ENCODE results near the gene MYO9B. TPM values are rescaled to one million over a fixed set of nuclear protein-coding genes. Genes with fewer than 3 reads are reported as not detected.

Gene MYO9B
- total RNA-seq, 4 donors from 2014 or later = 102 to 246 (median 151) TPM

DNA sequence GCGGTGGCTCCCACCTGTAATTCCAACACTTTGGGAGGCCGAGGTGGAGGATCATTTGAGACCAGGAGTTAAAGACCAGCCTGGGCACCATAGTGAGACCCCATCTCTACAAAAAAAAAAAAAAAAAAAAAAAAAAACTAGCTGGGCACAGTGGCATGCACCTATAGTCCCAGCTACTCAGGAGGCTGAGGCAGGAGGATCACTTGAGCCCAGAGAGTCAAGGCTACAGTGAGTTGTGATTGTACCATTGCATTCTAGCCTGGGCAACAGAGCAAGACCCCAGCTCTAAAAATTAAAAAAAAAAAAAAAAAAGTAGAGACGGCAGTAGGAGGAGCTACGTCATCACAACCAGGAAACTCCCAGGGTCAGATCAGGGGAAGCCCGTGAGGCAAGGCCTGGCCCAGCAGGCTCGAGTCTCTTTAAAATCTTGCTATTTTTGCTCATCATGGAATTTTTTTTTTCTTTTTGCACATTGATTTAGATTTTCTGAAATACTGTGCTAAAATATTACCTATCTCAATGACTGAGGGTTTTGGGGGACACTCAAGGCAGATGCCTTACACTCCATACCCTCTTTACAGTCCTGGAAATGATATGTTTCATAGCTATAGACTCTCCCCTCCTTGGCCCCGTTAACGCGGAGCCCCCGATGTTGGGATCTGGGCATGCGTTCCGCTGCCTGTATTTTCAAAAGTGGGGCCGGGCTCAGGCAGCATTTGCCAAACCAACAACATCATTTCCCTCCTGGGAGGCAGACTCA, 95.1 kb downstream of the MYO9B start:
- in situ Hi-C loops (cut with MboI; ENCODE audit: low pct_ligation_motif_present in 1 of 4, low pct_unique_long_range_greater_than_20kb in 1 of 4, low sequenced_read_pairs in 3 of 4) = no loop called here
- 81 to 86% methylated on average over 10 to 13 of the region's 13 CpGs for WGBS, 2 donors (ENCODE audit: low coverage in 1 of 2)
- TF ChIP-seq POLR2AphosphoS5 (IDR thresholded peaks at IDR 0.05) = no peak
- TF ChIP-seq EP300 (IDR thresholded peaks at IDR 0.05; ENCODE audit: low read depth) = no peak
- TF ChIP-seq POLR2A (IDR thresholded peaks at IDR 0.05) = no peak
- TF ChIP-seq, protein P1, sequence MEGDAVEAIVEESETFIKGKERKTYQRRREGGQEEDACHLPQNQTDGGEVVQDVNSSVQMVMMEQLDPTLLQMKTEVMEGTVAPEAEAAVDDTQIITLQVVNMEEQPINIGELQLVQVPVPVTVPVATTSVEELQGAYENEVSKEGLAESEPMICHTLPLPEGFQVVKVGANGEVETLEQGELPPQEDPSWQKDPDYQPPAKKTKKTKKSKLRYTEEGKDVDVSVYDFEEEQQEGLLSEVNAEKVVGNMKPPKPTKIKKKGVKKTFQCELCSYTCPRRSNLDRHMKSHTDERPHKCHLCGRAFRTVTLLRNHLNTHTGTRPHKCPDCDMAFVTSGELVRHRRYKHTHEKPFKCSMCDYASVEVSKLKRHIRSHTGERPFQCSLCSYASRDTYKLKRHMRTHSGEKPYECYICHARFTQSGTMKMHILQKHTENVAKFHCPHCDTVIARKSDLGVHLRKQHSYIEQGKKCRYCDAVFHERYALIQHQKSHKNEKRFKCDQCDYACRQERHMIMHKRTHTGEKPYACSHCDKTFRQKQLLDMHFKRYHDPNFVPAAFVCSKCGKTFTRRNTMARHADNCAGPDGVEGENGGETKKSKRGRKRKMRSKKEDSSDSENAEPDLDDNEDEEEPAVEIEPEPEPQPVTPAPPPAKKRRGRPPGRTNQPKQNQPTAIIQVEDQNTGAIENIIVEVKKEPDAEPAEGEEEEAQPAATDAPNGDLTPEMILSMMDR (IDR thresholded peaks at IDR 0.05) = no peak
- intact Hi-C loops (cut with DNase I; ENCODE audit: low total_unique reads) = no loop called here
- no peak for DNase-seq
- Histone ChIP-seq H3K27me3 (no peaks in the 10 kb centered on the region), H3K36me3 (peaks cover 0 to 55% (median 23%) of the 10 kb centered on the region in 4 donors), H3K27ac (no peak overlapping the region), H3K4me3 (no peak overlapping the region), H3K9me3 (no peaks in the 10 kb centered on the region), H3K4me1 (no peaks in the 10 kb centered on the region)

DNA sequence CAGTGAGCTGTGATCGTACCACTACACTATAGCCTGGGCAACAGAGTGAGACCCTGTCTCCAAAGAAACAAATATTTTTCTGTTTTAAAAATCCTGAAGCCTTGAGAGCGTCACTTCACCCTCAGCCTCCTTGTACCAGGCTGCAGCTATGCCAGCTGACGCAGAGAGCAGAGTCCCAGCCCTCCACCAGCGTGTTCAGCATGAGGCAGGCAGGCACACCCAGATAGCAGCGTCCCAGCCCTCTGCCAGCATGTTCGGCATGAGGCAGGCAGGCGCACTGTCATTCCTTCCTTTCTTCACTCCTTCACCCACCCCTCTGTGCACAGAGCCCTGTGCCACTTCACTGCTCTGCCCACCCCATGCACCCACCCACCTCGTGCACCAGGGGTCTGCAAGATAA, 96.3 kb downstream of the MYO9B start:
- Histone ChIP-seq H3K9me3 (no peaks in the 10 kb centered on the region), H3K4me1 (no peaks in the 10 kb centered on the region), H3K27me3 (no peaks in the 10 kb centered on the region), H3K4me3 (no peak overlapping the region), H3K36me3 (peaks cover 0 to 57% (median 28%) of the 10 kb centered on the region in 4 donors), H3K27ac (no peak overlapping the region)
- intact Hi-C loops (cut with DNase I; ENCODE audit: low total_unique reads) (no loop called here), in situ Hi-C loops (cut with MboI; ENCODE audit: low pct_ligation_motif_present in 1 of 4, low pct_unique_long_range_greater_than_20kb in 1 of 4, low sequenced_read_pairs in 3 of 4) (no loop called here)
- 97% methylated on average over 8 of the region's 8 CpGs; no CpG with 5 or more reads in 1 of the 2 donors for WGBS, 2 donors (ENCODE audit: low coverage in 1 of 2)
- DNase-seq = no peak
- TF ChIP-seq, protein P1 (IDR thresholded peaks at IDR 0.05) = no peak
- no peak for TF ChIP-seq EP300 (IDR thresholded peaks at IDR 0.05; ENCODE audit: low read depth)
- TF ChIP-seq POLR2AphosphoS5 (IDR thresholded peaks at IDR 0.05) = no peak
- no peak for TF ChIP-seq POLR2A (IDR thresholded peaks at IDR 0.05)

DNA sequence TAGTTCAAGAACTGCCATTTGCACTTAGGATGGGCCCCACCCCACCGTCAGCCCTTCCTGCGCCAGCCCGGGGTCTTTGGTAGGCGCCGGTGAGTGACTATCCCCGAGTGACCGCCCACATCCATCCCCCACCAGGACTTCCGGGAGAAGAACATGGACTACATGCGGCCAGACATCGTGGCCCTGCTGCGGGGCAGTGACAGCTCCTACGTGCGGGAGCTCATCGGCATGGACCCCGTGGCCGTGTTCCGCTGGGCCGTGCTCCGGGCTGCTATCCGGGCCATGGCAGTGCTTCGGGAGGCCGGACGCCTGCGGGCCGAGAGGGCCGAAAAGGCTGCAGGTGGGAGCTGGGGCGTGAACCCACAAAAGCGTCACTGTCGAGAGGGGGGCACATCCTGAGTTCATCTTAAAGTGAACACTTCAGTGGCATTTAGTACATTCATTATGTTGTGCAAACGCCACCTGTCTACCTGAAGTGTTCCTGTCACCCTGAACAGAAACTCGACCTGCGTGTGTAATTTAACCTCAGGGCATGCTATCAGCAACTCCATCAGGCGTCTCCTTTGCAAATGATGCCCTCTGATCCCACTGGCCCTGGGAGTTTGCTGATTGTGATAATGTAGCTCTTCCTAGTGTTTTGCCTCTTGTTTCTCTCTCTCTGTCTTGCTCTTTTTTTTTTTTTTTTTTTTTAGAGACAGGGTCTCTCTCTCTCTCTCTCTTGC, 97.2 kb downstream of the MYO9B start:
- H3K36me3 ChIP-seq = peaks cover 0 to 65% (median 30%) of the 10 kb centered on the region in 4 donors

DNA sequence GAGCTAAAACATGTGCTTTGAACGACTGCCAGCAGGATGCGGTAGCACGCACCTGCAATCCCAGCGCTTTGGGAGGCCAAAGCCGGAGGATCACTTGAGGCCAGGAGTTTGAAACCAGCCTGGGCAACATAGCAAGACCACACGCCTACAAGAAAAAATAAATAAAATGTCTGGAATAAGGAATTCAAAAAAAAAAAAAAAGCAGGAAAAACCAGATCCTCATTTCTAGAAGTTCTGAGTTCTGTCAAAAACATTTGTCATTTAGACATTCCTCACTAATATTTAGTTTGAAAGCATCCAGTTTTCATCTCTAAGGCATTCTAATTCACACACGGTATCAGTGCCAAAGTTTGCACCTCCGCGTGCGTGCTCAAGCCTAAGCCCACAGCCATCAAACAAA, 102.7 kb downstream of the MYO9B start:
- no peaks in the 10 kb centered on the region for H3K9me3 ChIP-seq
- H3K4me3 ChIP-seq = no peak overlapping the region
- DNase-seq = no peak
- peaks cover 0 to 6% (median 0%) of the 10 kb centered on the region in 4 donors for H3K4me1 ChIP-seq
- peaks cover 0 to 43% (median 18%) of the 10 kb centered on the region in 4 donors for H3K36me3 ChIP-seq
- in situ Hi-C loops (cut with MboI; ENCODE audit: low pct_ligation_motif_present in 1 of 4, low pct_unique_long_range_greater_than_20kb in 1 of 4, low sequenced_read_pairs in 3 of 4) (no loop called here), intact Hi-C loops (cut with DNase I; ENCODE audit: low total_unique reads) (no loop called here)
- no peak overlapping the region for H3K27ac ChIP-seq
- H3K27me3 ChIP-seq = no peaks in the 10 kb centered on the region
- TF ChIP-seq, protein P1 (IDR thresholded peaks at IDR 0.05) = no peak
- no peak for TF ChIP-seq EP300 (IDR thresholded peaks at IDR 0.05; ENCODE audit: low read depth)
- no peak for TF ChIP-seq POLR2A (IDR thresholded peaks at IDR 0.05)
- TF ChIP-seq POLR2AphosphoS5 (IDR thresholded peaks at IDR 0.05) = no peak
- WGBS, 2 donors (ENCODE audit: low coverage in 1 of 2) = 95 to 96% methylated on average over 5 to 10 of the region's 10 CpGs

More for the DNA sequence above, 97.2 kb downstream of the MYO9B start:
- no peak for TF ChIP-seq EP300 (IDR thresholded peaks at IDR 0.05; ENCODE audit: low read depth)
- TF ChIP-seq POLR2AphosphoS5 (IDR thresholded peaks at IDR 0.05) = no peak
- TF ChIP-seq, protein P1 (IDR thresholded peaks at IDR 0.05) = no peak
- TF ChIP-seq POLR2A (IDR thresholded peaks at IDR 0.05) = no peak
- Histone ChIP-seq H3K9me3 (no peaks in the 10 kb centered on the region), H3K27ac (no peak overlapping the region), H3K27me3 (no peaks in the 10 kb centered on the region), H3K4me3 (no peak overlapping the region), H3K4me1 (no peaks in the 10 kb centered on the region)
- intact Hi-C loops (cut with DNase I; ENCODE audit: low total_unique reads) (no loop called here), in situ Hi-C loops (cut with MboI; ENCODE audit: low pct_ligation_motif_present in 1 of 4, low pct_unique_long_range_greater_than_20kb in 1 of 4, low sequenced_read_pairs in 3 of 4) (no loop called here)
- WGBS, 2 donors (ENCODE audit: low coverage in 1 of 2) = 90% methylated on average over 32 of the region's 33 CpGs; no CpG with 5 or more reads in 1 of the 2 donors
- DNase-seq = no peak
